ENCODE measurements around the gene WDR88.
"Not testable (repeated sequence)": the region's sequence is repeated elsewhere in the genome, so short reads cannot be mapped to it uniquely, and the experiment has no call there.

WDR88 gene

GRCh38 chr19:33214596-33214995, 82.7 kb downstream of the WDR88 start:
- no peak for DNase-seq

- no peak for DNase-seq
These were observed 83.7 kb downstream of the WDR88 start for GRCh38 chr19:33215438-33216197.

GRCh38 chr19:33216198-33216830, 84.4 kb downstream of the WDR88 start:
- no peak for DNase-seq

DNA sequence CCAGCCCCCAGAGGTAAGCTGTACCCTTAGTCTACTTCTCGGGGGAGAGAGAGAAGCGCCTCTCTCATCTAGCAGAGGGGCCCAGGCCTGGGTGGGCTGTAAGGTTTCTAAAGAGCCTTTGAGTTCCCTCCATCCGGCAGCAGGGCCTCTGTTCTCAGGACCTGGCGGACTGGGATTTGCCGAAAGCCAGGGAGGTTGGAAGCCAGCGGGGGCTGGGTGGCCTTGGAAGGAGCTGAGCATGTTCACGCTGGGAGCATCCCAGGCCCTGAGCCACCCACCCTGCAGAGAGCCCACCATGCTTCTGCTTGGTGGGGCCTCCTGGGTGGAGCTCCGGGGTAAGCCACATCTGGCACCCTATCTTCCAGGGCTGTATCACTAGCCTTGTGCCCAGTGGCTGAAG, 86.0 kb downstream of the WDR88 start:
- no peak for DNase-seq

DNA sequence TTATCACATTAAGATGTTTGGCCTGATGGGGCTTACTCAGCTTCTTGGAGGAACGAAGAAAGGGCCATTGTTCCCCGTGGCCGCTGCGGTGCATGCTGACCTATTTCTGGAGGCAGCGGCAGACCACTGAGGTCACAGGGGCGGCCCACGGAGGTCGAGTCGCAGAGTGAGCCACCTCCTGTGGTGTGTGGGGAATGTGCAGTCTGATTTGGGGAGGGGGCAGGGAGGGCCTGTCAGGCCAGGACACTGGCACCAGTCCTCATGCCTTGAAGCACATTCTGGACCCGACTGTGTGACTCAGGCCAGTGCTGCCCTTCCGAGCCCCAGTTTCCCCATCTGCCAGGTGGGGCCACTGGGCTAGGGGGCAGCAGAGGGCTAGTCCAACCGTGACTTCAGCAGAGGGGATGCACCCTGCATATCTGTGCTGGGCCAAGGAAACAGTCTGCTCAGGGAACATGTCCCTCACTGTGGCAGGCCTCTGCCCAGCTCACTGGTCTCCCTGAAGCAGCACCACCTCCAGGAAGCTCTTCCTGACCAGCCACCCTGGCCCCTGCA, 87.4 kb downstream of the WDR88 start:
- DNase-seq: no peak

DNA sequence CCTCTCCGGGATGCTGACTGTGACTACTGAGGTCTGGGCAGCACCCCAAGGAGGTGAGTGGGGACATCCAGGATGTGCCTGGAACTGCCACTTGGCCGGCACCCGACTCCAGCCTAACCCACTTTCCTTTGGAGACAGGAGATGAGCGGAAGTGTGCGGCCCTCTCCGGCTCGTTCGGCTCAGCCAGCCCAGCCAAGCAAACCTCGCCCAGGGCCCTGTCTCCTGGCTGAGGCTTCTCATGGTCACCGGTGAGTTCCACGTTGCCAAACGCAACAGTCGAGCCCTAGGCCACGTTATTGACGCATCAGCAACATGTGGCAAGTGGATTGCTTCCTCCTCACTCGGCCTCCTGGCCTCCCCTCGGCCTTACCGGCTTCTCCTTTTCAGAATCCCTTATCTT, 88.2 kb downstream of the WDR88 start:
- no peak for DNase-seq

GRCh38 chr19:33220735-33221134, 88.8 kb downstream of the WDR88 start:
- DNase-seq: no peak

- no peak for DNase-seq
These were observed 89.7 kb downstream of the WDR88 start for GRCh38 chr19:33221638-33222037.

GRCh38 chr19:33222255-33222654, 90.3 kb downstream of the WDR88 start:
- not testable (repeated sequence) for DNase-seq

GRCh38 chr19:33224694-33225457, 93.0 kb downstream of the WDR88 start:
- no peak for DNase-seq

Data from GOT3 (cell line).